22Rv1 (cell line): Measurements from ENCODE around the gene NOTCH2.

ENCODE experiments used
- H3K27ac ChIP-seq: fragments of 450-650 bp; 2 replicates; pipeline ENCODE4 v1.5.1; 2017
- ZFX ChIP-seq: fragments of 450-650 bp; IDR thresholded peaks from 2 replicates; pipeline ENCODE4 v1.6.1; 2017; ENCODE audit warnings: antibody characterized with exemption, borderline replicate concordance
- TF ChIP-seq, protein P1 (sequence below): fragments of 450-650 bp; IDR thresholded peaks from 2 replicates; pipeline ENCODE4 v1.5.1; 2017; ENCODE audit warnings: mild to moderate bottlenecking

Gene NOTCH2

DNA sequence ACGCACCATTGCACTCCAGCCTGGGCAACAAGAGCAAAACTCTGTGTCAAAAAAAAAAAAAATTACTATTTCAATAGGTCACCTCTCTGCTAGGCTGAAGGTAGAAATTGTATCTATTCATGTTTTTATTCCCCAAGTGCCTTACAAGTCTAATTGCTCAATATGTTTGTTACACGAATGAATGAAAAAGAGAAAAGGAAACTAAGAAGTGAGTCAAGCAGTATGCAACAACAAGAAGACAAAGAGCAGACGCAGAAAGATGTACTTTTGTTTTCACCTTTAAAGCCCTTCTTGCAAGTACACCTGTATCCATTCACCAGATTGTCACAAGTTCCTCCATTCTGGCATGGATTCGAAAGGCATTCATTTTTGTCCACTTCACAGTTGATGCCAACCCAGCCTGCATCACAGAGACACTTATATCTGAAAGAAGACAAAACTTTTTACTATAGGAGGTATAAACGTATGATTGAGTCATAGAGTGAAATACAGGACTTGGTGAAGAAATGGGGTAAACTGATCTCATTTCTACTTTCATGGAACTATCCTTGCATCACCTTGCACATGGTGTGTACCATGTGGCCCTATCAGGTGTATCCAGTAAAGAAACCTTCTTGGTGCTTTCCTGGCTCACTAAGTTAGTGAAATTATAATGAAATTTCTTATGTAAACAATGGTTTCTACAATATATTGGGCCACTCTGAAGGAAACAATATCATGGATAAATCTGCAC is 116.0 kb downstream of the NOTCH2 start:
- no peak for TF ChIP-seq ZFX
- TF ChIP-seq, protein P1, sequence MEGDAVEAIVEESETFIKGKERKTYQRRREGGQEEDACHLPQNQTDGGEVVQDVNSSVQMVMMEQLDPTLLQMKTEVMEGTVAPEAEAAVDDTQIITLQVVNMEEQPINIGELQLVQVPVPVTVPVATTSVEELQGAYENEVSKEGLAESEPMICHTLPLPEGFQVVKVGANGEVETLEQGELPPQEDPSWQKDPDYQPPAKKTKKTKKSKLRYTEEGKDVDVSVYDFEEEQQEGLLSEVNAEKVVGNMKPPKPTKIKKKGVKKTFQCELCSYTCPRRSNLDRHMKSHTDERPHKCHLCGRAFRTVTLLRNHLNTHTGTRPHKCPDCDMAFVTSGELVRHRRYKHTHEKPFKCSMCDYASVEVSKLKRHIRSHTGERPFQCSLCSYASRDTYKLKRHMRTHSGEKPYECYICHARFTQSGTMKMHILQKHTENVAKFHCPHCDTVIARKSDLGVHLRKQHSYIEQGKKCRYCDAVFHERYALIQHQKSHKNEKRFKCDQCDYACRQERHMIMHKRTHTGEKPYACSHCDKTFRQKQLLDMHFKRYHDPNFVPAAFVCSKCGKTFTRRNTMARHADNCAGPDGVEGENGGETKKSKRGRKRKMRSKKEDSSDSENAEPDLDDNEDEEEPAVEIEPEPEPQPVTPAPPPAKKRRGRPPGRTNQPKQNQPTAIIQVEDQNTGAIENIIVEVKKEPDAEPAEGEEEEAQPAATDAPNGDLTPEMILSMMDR = no peak
- no peak overlapping the region for H3K27ac ChIP-seq

DNA sequence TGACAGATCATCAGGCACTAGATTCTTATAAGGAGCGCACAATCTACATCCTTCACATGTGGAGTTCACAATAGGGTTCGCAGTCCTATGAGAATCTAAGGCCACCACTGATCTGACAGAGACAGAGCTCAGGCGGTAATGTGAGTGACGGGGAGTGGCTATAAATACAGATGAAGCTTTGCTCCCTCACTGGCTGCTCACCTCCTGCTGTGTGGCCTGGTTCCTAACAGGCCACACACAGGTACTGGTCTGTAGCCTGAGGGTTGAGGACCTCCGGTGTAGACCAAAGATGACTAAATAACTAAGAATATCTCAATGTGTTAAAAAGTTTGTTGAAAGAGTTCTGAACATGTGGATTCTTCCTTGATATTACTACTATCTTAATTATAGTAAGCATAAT is 117.0 kb downstream of the NOTCH2 start:
- no peak for TF ChIP-seq ZFX
- TF ChIP-seq, protein P1 = no peak

DNA sequence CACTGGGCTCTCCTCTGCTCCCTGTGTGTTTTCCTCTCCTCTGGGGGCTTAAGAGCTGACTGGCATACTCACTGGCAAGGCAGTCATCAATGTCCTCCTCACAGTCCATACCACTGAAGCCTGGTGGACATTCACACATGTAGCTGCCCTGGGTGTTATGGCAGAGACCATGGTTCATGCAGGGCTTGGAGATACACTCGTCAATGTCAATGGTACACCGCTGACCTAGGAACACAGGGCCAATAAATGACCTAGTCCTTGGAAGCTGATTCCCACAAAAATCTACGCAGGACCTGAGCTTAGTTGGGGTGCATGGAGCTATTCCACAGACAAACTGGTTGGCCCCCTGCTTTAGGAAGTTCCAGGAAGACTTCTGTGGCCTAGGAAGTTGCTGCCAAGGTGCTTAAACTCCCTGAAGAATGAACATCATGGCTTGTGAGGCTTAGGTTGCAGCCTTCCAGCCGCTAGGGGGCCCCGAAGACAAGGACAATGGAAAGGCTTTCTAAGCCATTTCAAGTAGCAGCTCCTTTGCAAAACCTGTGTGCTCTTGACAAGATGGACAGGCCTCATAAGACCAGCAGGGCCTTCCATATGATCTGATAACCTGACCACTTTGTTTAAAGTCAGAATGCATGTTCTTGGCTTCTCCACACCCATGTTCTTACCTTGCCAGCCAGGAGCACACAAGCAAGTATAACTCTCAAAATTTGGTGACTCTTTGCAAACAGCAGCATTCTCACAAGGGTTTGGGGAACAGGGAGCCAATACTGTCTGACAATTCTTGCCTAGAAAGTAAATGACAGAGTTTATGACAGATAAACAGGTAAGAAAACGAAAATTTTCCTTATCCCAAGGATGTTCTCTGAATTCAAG is 120.9 kb downstream of the NOTCH2 start:
- TF ChIP-seq, protein P1 = peak; percentile 89
- no peak for TF ChIP-seq ZFX

More for the DNA sequence above, 117.0 kb downstream of the NOTCH2 start:
- no peak overlapping the region for H3K27ac ChIP-seq

DNA sequence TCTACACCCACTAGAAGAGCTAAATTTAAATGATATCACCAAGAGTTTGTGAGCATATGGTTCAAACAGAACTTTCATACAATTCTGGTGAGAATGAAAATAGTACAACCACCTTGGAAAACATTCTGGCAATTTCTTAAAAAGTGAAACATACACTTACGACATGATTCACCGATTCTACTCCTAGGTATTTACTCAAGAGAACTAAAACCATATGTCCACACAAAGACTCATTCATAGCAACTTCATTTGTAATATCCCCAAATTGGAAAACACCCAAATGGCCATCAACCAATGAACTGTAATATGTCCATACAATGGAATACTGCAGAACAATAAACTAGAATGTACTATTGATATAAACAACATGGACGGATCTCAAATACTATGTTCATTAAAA is 122.0 kb downstream of the NOTCH2 start:
- TF ChIP-seq ZFX = no peak
- TF ChIP-seq, protein P1 = no peak
- H3K27ac ChIP-seq = no peak overlapping the region

More for the DNA sequence above, 120.9 kb downstream of the NOTCH2 start:
- no peak overlapping the region for H3K27ac ChIP-seq

DNA sequence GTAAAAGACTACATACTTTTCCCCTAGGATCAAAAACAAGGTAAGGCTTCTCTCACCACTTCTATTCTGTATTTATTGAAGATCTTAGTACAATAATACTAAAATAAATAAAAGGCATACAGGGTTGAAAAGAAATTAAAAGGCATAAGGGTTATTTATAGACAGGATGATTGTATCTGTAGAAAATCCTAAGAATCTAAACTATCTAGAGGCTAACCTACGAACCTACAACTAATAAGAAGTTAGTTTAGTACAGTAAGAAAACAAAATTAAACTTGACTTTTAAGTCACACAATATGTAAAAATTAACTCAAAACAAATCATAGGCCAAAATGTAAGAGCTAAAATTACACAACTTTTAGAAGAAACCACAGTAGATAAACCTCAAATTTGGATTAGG is 122.7 kb downstream of the NOTCH2 start:
- TF ChIP-seq, protein P1 = no peak
- TF ChIP-seq ZFX = no peak
- H3K27ac ChIP-seq = no peak overlapping the region

DNA sequence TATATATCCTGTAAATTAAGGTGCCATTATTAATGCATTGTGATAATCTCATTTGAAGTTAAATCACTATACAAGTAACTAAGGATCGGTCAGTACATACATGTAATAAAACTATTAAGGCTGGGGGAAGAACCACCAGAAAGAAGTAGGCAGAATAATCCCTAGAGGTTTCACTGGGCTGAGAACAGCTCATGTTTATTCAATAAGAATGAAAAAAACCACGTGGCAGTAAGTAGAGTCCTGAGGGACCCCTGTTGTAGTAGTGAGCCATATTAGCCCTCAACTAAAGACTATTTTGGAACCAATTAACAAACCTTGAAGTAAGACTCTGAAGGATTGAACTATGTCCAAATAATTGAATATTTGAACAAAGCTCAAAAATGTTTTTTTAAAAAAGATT is 126.2 kb downstream of the NOTCH2 start:
- H3K27ac ChIP-seq = no peak overlapping the region
- TF ChIP-seq ZFX = no peak
- TF ChIP-seq, protein P1 = no peak

DNA sequence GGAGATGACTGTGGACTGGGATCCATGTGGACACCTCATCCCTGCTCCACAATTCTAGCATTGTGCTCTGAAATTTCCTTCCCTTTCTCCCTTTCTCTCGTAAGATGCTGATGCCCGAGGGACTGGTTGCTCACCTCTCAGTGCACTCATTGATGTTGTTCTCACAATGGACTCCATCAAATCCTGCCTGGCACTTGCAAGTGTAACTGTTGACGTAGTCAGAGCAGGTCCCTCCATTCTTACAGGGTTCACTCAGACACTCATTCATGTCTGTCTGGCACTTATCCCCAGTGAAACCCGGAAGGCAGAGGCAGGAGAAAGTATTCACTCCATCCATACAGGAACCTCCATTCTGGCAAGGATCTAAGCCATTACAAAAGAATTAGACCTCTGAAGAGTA is 128.1 kb downstream of the NOTCH2 start:
- no peak overlapping the region for H3K27ac ChIP-seq
- no peak for TF ChIP-seq ZFX
- TF ChIP-seq, protein P1 = no peak
